GM12874 (cell line): ENCODE data around the gene OR1L8.

Experiments
- TF ChIP-seq, protein P1 (sequence below): IDR thresholded peaks from 2 replicates; pipeline ENCODE4 v1.5.1; 2011; ENCODE audit warnings: low read depth, mild to moderate bottlenecking, control low read depth, low read length, moderate library complexity; ENCODE audit not compliant: insufficient read depth

Gene OR1L8

DNA sequence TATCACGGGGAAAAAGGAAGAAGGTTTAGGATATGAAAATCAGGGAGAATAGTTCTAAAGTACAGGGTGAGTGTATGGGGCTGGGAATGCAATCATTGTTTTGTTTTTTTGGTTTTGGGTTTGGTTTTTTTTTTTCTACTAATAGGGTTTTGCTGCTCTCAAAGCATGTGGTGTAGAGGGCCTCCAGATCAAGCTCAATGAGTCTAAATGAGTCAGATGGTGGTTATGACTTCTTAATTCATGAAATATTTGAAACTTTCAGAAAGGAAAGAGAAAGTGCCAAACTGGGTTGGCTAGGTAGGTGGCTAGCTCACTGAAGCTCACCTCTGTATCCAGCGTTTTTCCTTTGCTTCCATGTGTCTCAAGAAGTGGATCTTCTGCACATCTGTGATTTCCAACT, 10.7 kb downstream of the OR1L8 start:
- TF ChIP-seq, protein P1, sequence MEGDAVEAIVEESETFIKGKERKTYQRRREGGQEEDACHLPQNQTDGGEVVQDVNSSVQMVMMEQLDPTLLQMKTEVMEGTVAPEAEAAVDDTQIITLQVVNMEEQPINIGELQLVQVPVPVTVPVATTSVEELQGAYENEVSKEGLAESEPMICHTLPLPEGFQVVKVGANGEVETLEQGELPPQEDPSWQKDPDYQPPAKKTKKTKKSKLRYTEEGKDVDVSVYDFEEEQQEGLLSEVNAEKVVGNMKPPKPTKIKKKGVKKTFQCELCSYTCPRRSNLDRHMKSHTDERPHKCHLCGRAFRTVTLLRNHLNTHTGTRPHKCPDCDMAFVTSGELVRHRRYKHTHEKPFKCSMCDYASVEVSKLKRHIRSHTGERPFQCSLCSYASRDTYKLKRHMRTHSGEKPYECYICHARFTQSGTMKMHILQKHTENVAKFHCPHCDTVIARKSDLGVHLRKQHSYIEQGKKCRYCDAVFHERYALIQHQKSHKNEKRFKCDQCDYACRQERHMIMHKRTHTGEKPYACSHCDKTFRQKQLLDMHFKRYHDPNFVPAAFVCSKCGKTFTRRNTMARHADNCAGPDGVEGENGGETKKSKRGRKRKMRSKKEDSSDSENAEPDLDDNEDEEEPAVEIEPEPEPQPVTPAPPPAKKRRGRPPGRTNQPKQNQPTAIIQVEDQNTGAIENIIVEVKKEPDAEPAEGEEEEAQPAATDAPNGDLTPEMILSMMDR: no peak

DNA sequence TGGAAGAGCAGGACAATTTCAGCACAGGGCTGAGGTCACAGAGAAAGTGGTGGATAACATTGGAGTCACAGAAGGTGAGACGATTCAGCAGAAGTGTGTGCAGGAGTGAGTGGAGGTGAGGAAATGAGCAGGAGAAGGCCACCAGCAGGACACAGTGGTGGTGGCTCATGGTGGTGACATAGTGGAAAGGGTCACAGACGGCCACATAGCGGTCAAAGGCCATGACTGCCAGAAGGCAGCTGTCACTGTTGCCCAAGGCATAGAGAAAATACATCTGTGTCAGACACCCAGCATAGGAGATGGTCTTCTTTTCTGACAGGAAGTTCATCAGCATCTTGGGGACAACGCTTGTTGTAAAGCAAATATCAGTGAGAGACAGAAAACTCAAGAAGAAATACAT, 15.3 kb downstream of the OR1L8 start:
- TF ChIP-seq, protein P1: no peak

DNA sequence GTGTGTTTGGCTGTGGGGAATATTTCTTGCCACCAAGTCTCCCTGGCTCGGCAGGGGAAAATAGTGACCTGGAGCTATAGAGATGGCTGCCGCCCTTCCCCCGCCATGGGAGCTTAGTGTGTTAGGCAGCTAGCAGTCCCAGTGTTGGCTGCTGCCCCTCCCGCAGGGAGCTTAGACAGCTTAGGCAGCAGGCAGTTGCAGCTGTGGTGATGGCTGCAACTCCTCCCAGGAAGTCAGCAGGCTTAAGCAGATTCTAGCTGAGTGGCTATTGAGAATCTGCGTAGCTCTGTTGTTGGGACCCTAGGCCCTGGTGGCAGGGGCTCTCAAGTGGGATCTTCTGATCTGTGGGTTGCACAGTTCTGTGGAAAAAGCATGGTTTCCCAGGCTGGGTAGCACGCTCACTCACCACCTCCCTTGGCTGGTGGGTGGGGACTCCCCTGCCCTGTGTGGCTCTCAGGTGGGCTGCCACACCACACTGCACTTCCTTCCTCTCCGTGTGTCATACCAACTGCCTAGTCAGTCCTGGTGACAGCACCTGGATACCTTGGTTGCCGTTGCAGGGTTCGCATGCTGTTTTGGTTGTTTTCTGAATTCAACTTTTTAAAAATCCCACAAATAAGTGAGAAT, 20.9 kb downstream of the OR1L8 start:
- TF ChIP-seq, protein P1: no peak

DNA sequence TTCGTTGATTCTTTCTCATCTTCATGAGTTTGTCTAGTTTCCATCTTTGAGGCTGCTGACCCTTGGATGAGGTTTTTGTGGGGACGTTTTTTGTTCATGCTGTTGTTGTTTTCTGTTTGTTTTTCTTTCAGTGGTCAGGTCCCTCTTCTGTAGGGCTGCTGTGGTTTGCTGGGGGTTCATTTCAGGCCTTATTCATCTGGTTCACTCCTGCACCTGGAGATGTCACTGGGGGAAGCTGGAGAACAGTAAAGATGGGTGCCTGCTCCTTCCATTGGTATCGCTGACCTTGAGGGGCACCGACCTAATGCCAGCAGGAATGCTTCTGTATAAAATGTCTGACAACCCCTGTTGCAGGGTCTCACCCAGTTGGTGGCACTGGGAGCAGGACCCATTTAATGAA, 21.7 kb downstream of the OR1L8 start:
- TF ChIP-seq, protein P1: no peak

DNA sequence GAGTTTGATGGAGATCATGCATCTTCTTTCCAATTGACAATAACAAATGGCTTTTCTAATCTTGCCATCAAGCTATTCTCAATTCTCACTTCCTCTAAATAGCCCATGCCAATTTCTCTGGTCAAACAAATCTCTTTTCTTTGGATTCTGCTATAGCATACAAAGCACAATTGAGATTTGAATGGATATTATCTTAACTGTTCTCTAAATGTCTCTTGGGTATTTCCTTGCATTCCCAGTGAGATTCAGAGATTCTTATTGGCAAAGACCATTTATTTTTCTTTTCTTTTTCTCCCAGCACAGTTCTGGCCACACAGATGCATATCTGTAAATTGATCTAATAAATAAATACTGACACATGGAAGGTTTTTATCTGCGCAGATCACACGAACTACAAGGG, 30.4 kb downstream of the OR1L8 start, which contains the start of gene OR1N2:
OR1N2 (plus strand) TSS at position 301 of the 400 bp plus-strand sequence. CDS start 100 bp downstream, outside the sequence.
- TF ChIP-seq, protein P1: no peak

DNA sequence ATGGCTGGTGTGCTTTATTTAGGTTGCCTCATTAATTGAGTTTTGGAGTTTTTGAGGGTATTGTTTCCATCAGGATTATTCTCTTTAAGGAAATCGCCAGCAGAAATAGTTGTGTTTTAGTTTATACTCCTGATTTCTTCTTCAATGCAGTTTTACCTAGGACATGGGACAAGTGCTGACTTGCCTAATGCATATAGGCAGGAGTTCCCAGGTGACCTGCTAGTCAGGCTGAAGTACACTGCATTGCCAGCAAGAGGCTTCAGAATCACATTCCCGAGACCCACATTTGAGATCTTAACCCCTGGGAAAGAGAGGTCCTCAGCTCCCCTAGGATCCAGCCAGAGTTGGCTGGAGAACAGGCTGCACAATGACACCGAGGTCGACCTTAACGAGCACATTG, 31.8 kb downstream of the OR1L8 start:
- TF ChIP-seq, protein P1: no peak

DNA sequence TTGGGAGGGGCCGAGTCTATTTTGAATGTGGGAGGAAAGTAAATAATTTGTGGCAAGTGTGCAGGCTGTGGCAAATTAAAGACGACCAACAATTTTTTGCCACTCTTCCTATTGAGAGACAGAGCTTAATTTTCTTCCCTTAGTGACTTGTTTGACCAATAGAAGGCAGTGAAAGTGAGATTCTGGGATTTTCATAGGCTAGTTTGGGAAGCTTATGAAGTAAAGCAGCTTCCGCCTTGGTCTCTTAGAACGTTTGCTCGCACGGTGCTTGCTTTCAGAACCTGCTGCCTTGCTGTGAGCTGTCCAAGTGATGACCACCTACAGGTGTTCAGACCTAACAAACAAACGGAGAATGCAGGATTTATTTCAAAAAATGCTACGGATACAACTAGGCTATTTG, 37.0 kb downstream of the OR1L8 start:
- TF ChIP-seq, protein P1: no peak

DNA sequence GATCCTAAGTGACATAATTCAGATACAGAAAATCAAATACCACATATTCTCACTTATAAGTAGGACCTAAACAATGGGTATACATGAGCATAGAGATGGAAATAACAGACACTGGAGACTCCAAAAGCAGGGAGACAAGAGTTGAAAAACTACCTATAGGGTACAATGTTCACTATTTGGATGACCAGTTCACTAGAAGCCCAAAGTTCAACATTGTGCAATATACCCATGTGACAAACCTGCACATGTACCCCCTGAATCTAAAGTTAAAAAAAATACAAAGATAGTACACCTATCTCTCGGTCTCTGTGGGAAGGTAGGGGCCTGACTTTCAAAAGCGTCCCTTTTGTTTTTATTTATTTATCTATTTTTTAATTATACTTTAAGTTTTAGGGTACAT, 44.4 kb downstream of the OR1L8 start:
- TF ChIP-seq, protein P1: no peak
